ENCODE results near the gene GSPT2.
"Not testable (repeated sequence)": the region's sequence is repeated elsewhere in the genome, so short reads cannot be mapped to it uniquely, and the experiment has no call there.

GSPT2 gene

DNA sequence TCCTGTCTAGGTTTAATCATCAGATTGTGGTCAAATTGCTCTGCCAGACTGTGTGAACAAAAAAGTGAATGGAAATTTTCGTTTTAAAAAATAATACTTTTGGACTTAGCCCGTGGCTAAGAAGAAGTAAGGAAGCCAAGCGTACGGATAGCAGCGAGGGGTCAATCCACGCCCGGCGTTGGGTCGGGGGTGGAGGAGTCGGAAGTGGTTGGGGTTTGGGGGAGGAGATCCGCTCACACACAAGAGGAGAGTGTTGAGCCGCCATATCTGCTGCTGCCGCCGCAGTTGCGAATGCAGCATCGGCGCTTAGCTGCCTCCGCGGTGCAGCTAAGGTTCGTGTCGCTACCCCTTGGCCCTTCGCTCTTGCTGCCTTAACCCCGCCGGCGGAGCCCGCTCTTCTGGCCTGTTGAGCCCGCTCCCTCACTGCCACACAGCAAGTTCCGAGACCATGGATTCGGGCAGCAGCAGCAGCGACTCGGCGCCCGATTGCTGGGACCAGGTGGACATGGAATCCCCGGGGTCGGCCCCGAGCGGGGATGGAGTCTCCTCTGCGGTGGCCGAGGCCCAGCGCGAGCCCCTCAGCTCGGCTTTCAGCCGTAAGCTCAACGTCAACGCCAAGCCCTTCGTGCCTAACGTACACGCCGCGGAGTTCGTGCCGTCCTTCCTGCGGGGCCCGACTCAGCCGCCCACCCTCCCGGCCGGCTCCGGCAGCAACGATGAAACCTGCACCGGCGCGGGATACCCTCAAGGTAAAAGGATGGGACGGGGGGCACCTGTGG lies at the start of gene GSPT2:
Gene GSPT2 (plus strand): TSS at position 264 of the 779 bp plus-strand sequence. CDS start 185 bp downstream, at position 449.
- peak; percentile 3 for DNase-seq

DNA sequence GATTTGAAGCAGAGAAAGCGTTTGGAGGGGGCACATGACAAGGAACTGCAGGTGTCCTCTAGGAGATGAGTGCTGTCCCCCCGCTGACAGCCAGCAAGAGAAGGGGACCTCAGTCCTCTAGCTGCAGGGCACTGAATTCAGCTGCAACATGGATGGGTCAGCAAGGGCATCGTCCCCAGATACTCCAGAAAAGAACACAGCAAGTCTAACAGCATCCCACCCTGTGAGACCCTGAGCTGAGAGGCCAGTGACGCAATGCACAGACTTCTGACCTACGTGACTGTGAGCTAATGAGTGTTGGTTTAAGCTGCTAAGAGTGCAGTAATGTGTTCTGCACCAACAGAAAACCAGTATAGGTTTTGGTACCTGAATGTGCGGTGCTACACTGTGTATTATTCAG lies 49.0 kb upstream of the GSPT2 start:
- no peak for DNase-seq

DNA sequence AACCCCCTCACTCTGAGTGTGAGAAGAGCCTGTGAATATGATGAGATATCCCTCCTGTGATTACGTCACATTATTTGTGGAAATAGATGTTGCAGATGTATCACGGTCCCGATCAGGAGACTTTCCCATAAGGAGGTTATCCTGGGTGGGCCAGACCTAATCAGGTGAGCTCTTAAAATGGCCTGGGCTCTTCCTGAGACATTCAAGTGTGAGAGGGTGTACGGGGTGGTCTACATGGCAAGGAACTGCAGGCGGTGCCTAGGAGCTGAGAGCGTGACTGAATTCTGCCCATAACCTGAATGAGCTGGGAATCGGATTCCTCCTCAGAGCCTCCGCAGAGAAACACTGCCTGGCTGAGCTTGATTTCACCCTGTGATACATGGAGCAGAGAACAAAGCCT lies 45.8 kb upstream of the GSPT2 start:
- no peak for DNase-seq

DNA sequence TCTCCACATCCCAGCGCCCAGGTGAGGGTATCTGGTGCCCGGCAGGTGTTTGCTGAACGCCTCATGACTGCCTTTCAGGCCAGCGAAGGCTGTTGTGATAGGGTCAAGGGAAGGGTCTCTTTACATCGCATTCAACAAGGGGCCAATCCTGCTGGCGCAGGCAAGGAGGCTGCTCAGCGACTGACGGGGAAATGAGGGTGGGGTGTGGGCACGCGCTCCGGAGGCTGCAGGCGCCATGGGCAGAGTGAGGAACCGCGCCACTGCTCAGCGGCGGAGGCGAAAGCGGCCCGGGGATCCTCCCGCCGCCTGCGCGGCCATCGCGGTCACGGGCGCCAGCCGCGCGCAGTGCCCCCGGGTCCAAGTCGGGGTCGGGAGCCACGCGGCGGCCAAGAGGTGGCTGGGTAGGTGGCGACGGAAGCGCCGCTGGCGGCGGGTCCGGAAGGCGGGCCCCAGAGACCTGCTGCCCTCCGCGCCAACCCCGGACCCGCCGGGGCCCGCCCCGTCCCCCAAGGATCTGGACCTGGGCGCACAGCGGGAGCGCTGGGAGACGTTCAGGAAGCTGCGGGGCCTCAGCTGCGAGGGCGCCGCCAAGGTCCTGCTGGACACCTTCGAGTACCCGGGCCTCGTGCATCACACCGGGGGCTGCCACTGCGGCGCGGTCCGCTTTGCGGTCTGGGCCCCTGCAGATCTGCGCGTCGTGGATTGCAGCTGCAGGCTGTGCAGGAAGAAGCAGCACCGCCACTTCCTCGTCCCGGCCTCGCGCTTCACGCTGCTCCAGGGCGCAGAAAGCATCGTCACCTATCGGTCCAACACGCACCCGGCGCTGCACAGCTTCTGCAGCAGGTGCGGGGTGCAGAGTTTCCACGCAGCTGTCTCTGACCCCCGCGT lies 32.7 kb upstream of the GSPT2 start, which contains the start of gene CENPVL1:
Gene CENPVL1 (plus strand): TSS at position 236 of the 888 bp plus-strand sequence. CDS start 0 bp downstream, at position 236.
- DNase-seq, result not testable (repeated sequence)

DNA sequence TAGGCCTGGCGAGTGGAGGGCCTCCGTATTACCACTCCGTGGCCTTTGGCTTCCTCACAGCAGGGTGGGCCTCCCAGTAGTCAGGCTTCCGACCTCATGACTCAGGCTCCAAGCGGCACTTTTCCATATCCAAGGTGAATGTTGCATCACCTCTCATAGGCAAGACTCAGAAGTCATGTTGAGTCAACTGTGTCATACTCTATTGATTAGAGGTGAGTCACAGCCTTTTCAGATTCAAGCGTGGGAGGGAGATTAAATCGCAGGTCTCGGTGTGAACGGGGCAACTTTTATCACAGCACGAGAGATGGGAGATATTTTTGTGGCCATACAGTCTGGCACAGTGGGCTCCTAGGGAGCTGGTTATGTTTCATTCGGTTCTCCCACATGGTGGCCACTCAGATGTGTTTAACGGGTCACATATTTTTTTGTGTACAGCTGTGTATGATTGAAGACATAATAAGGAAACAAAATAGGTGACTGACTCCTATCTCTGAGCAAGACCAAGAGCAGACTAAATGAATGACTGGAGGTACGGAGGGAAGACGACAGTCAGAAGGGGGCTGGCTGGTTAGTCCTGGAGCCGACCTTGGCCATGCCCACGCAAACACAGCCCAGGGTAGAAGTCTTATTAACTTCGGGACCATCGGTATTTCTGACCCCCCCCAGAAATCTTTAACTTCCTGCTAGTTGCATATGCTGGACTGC lies 30.1 kb upstream of the GSPT2 start:
- not testable (repeated sequence) for DNase-seq

DNA sequence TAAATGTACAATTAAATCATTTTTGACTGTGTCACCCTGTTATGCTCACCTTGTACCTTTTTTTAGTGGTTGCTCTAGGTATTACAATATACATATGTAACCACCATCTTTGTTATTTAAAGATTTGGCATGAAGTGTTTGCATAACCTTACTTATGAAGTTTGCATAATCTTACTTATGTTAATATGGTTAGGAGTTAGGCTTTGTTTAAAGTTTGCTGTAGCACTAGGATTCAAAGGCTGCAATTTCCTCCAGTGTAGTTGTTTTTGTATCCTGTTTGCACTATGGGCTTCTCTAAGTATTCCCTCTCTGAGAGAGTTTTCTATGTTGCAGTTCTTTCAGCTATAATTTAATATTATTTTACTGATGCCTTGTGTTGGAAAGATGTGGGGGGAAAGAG lies 15.0 kb upstream of the GSPT2 start:
- DNase-seq, result no peak

DNA sequence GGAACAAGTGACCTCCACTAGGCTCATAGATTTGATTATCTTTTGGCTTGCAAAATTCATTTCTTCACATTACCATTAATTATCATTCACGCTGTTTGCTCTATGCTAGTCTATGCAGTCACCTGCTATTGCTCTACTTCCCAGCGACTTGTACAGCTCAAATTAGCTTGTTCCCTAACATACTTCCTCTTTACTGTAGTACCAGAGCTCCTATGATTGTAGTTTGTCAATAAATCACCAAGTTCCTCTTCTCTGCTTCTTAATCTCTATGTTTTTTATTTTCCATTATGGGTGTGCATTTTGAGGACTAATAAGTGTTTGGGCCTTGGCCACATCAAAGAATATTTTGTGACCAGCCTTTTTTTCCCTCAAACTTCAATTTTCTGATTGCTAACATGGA lies 6.2 kb upstream of the GSPT2 start:
- no peak for DNase-seq

DNA sequence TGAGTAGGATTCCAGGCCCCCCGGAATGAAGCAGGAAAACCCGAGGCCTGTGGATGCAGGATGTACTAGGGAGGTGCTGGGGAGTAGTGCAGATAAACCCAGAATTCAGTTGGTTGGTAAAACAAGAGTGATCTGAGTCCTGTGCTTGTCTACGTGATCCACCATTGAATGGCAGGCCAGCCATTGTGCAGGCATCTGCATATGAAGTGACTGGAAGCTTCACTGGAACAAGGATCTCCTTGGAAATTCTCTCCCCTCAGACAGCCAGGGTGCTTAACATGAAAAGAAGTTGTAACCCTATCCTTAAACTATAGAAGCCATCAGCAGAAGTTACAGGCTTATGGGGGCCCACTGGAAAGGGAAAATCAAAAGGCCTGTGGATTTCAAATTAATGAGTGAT lies 656 bp upstream of the GSPT2 start:
- DNase-seq, result no peak

DNA sequence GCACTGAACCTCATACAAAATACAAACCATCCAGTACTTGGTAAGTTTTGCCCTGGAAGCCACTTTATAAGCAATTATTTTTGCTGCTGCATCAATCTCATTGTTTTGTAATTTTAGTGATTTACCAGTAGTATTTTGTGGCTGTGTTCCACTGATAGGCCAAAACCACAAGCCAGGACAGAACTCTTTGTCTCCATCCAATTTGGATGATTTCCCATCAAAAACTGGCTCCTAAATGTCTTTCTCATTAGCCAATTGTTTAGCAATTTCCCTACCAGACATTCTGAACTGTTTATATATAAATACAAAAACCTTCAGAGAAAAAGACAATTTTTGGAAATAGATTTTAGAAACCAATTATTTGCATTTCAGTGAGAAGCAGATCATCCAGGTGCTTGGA lies 4.4 kb downstream of the GSPT2 start:
- no peak for DNase-seq

DNA sequence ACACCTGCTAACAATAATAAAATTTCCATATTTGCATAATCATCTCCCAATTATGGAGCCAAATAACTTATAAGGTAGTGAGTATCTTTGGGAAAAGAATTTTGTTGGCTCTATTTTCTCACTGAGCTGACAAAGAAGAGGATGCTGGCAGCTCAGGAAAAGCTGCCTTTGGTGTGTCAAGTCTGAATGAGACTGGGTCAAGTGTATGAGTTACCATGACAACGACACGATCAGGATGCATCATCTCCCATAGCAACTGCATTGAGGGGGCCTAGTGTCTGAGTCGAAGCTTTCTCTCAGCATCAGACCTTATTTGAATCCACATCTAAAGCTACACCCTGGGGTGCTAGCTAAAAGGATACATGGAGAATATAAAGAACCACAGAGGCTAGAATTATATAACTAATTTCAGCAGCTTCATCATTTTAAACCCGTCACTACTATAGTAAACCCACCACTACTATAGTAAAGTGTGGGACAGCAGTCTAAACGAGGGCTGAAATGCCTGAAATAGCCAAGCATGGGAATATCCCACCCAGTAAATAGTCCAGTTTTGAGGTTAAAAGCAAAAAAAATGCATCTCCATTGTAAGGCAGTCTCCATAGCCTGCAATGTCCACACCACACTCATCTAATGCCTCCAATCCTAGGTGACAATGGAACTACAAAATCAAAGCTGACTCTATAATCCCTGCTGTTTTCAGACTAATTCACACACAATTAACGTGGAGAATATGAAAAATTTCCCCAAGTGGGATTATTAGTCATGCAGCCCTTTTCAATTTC lies 16.0 kb downstream of the GSPT2 start:
- no peak for DNase-seq

DNA sequence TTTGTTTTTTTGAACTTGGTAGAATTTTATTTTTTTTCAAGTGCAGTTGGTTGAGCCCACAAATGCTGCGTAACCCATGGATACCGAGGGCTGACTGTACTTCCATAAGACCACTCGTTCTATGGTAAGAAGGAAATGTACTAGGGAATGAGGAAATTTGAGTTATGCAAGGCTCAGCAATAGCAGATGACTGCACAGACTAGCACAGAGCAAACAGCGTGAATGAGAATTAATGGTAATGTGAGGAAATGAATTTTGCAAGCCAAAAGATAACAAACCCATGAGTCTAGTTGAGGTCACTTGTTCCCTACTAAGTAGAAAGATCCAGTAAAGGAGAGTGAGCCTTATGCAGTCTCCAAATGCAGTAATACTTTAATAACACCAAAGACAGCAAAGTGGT lies 17.4 kb downstream of the GSPT2 start:
- DNase-seq, result no peak

DNA sequence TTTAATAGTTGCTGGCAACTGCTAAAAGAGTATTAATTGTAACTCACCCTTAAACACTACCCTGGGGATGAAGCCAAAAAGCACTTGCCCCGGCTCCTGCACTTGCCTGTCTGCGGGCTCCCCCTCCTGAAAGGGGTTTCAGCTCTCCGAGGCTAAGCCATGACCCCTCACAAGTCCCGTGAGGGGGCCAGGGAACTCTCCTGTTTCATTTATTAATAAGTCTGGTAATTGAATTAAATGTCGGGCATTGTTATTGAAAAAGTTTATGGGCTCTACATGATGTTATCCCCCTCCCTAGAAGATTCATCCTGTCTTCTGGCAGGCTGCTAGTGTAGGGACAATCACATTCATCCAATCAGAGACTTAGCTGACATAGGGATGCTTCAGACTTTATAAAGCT lies 23.3 kb downstream of the GSPT2 start:
- no peak for DNase-seq

DNA sequence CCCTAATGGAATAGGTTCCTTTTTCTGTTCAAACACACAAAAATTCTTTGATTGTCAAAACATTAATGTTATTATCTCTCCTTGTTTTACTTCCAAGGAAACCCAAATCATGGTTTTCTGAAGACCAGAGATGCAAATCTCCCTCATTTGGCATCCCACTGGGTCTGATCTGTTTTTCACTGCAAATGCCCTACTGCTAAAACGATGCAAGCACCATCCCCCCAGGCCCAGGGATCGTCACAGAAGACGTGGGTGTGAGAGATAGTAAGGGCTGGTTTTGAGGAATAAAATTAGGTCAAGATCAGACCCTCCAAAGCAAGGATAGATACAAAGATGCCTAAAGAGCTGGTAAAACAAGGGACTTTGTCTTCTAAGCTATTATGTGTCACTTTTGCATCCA lies 33.6 kb downstream of the GSPT2 start:
- DNase-seq, result no peak

DNA sequence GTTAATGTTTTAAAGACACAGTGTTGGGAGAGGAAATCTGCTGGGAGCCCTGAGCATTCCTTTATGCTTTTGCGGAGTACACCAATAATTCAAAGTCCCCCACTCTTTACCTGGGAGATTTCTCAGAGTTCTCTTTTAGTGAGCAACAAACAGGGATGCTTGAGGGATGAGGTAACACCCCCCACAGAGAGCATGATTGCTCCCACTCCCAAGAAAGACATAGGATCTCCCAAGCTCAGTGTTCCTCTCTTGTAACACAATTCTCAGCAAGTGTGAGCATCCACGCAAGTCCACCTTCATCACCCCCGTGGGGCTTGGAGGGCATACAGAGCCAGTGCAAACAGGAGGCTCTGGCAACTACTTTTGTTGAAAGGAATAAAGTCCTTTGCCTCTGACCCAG lies 36.1 kb downstream of the GSPT2 start:
- DNase-seq, result no peak

DNA sequence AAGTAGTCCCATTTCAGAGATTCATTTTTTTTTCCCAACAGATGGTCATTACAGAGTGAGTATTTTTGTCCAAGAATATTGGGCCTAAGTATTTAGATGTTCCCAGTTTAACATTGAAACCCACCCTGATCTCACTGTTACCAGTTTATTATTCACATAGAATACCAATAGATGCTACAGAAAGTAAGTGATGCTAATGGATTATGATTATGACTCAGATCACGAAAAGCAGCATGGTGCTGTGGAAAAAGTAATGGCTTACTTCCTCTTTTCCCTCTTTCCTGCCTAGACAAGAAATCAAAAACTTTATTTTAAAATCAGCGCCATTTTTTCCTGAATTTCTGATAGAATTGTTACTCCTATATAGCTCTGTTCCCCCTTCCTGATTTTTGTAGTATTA lies 51.9 kb downstream of the GSPT2 start:
- no peak for DNase-seq
